HG03095 (cell line): ENCODE results near the gene YIPF1.
"Not testable (repeated sequence)": the region's sequence is repeated elsewhere in the genome, so short reads cannot be mapped to it uniquely, and the experiment has no call there.

Experiments
- ATAC-seq: cut with Tn5 transposase; IDR thresholded peaks from one replicate; pipeline ENCODE4 v1.9.1; 2021; ENCODE audit warnings: moderate library complexity; ENCODE audit not compliant: unreplicated experiment

The YIPF1 gene

GRCh38 chr1:53842347-53842746, 47.2 kb downstream of the YIPF1 start:
- ATAC-seq: no peak

GRCh38 chr1:53838654-53838974, 51.0 kb downstream of the YIPF1 start:
- no peak for ATAC-seq

- peak; percentile 83 for ATAC-seq
Measured at GRCh38 chr1:53837924-53838653, 51.5 kb downstream of the YIPF1 start, which contains the start of gene NDC1. NDC1 (minus strand) TSS chr1:53838296; CDS start chr1:53838261, 35 bp downstream.

- no peak for ATAC-seq
Measured at GRCh38 chr1:53837646-53837923, 52.0 kb downstream of the YIPF1 start.

DNA sequence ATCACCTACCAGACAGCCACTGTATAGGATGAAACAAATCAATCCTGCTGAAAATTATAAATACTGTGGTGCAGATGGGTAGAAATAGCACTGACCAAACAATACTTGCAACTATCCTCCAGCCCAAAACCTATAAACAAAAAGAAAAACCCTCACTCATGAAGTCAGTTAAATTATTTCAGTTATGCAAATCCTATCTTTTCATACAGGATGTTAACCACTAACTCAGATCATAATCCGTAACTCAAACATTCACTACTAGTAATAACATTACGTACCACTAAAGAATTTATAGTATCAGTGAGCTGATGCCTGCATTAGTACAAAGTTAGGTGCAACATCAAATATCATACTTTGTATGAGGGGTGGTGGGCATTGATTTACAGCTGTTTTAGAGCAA, 54.1 kb downstream of the YIPF1 start:
- ATAC-seq: no peak

- ATAC-seq: no peak
Measured at GRCh38 chr1:53834776-53835175, 54.8 kb downstream of the YIPF1 start.

- ATAC-seq: no peak
Measured at GRCh38 chr1:53833393-53833792, 56.2 kb downstream of the YIPF1 start.

DNA sequence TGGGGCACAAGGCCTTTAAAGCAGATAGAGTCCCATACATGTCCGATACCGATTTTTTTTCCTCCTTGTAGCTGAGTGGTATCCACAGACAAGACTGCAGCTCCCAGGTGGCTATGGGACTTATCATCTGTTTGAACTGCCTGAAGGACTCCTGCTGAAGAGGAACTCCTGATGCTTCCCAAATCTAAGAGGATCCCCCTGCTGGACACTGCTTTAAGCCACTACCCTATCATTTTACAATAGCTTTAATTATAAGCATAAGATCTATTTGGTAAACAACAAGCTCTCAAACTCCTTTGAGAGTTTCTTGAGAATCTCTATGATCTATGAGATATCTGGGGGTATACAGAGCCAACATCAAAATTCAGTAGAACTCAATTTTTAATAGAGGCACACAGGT, 63.2 kb downstream of the YIPF1 start:
- ATAC-seq: no peak

GRCh38 chr1:53825306-53825705, 64.3 kb downstream of the YIPF1 start:
- no peak for ATAC-seq

DNA sequence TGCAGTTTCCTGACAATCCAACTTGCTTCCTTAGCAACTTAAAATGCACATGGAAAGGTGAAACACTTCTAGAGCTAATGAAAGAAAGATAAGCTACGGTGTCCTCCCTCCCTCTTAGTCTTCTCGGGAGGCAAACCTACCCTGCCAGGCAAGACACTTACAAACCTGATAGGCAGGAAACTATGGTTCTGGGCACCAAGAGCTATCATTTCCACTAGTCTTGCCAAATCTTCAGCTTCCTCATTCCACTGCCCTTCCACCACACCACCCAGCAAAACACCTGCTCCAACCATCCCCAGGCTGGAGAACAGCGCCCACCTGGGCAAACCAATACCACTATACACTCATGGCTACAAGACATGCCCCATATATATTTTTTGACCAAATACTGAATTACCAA, 66.7 kb downstream of the YIPF1 start:
- no peak for ATAC-seq

DNA sequence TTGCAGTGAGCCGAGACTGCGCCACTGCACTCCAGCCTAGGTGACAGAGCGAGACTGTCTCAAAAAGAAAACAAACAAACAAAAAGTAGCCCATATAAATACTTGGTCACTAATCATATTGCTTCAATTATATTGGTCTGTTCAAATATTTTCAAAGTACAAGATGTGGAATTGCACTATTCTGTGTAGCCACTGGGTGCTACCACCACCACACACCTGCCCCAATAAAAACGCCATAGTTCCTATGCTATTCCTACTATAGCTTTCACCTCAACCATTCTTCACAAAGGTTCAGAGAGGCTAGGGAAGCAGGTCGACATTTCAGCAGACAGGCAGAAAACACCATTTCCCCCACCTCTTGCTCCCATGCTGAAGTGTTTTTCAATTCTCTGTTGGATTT, 68.2 kb downstream of the YIPF1 start:
- ATAC-seq: no peak

DNA sequence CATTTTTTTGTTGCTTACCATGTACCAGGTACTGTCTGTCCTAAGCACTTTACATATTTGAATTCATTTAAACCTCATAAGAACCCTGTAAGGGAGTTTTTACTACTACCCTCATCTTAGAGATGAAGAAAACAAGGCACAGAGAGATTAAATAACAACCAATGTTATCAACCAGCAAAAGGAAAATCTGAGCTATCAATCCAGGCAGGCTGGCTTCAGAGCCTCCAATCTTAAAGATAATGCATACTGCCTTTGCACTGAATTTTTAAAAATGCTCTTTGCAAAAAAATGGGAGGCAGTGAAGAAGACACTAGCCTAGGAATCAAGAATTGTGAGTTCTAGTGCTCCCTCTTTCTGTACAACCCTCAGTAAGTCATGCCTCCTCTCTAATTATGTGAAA, 70.2 kb downstream of the YIPF1 start:
- no peak for ATAC-seq

DNA sequence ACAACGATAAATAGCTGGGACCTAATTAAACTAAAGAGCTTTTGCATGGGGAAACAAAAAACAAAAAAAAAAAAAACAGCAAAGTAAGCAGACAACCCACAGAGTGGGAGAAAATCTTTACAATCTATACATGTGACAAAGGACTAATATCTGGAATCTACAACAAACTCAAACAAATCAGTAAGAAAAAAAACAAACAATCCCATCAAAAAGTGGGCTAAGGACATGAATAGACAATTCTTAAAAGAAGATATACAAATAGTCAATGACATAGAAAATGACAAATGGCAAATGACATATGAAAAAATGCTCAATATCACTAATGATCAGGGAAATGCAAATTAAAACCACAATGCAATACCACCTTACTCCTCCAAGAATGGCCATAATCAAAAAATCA, 73.0 kb downstream of the YIPF1 start:
- ATAC-seq: not testable (repeated sequence)

DNA sequence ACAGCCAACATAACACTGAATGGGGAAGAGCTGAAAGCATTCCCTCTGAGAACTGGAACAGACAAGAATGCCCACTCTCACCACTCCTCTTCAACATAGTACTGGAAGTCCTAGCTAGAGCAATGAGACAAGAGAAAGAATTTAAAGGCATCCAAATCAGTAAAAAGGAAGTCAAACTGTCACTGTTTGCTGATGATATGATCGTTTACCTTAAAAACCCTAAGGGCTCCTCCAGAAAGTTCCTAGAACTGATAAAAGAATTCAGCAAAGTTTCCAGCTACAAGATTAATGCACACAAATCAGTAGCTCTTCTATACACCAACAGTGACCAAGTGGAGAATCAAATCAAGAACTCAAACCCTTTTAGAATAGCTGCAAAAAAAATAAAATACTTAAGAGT, 74.1 kb downstream of the YIPF1 start:
- ATAC-seq: not testable (repeated sequence)

GRCh38 chr1:53811414-53811851, 78.2 kb downstream of the YIPF1 start:
- no peak for ATAC-seq

GRCh38 chr1:53810497-53810896, 79.1 kb downstream of the YIPF1 start:
- no peak for ATAC-seq

- no peak for ATAC-seq
Measured at GRCh38 chr1:53810007-53810406, 79.6 kb downstream of the YIPF1 start.

DNA sequence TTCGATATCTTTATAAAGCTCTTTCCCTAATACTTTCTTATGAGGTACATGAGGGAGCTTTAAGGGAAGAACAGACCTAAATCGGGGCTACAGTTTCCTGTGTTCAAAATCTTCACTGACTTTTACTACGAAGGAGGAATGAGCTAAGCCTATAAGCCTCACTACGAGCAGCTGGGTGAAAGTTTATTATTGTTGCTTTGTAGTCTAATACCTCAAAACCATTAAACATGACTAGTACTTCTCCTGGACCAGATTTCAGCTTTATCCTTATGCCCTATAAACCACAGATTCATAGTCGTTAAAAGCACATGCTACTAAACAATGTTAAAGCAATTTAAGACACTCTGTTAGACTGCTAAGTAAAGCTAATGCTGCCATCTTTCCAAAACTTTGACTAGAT, 81.7 kb downstream of the YIPF1 start:
- ATAC-seq: no peak

GRCh38 chr1:53804791-53805505, 84.6 kb downstream of the YIPF1 start:
- ATAC-seq: no peak

DNA sequence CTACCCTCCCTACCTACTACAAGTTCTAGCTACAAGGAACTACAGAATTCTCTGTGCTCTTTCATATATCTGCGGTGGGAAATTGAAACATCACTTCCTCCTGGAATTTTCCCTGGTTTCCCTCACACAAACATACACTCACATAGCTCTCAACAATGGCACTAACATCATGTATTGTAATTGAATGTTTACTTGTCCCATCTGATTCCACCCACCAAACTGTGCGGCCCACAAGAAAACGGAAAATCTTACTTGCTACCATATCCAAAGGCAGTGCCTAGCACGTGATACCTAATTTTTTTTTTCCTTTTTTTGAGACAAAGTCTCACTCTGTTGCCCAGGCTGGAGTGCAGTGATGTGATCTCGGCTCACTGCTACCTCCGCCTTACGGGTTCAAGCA, 85.4 kb downstream of the YIPF1 start:
- no peak for ATAC-seq
